ENCODE measurements around the gene ARF3. TPM values are rescaled to one million over a fixed set of nuclear protein-coding genes. Genes with fewer than 3 reads are reported as not detected.

Gene ARF3
- total and polyA plus RNA-seq, 12 donors = 30.3 to 90.8 (median 53.8) TPM

DNA sequence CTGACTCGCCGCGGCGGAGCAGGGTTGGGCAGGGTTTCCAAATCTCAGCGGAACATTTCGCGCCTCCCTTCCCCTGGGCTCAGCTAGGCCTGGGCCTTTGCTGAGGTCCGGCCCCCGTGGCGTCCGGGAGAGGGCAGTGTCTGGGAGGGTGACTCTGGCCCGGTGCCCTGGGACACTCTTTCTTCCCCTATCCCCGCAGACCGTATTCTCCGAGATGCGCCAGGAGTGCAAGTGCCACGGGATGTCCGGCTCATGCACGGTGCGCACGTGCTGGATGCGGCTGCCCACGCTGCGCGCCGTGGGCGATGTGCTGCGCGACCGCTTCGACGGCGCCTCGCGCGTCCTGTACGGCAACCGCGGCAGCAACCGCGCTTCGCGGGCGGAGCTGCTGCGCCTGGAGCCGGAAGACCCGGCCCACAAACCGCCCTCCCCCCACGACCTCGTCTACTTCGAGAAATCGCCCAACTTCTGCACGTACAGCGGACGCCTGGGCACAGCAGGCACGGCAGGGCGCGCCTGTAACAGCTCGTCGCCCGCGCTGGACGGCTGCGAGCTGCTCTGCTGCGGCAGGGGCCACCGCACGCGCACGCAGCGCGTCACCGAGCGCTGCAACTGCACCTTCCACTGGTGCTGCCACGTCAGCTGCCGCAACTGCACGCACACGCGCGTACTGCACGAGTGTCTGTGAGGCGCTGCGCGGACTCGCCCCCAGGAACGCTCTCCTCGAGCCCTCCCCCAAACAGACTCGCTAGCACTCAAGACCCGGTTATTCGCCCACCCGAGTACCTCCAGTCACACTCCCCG is 23.9 kb upstream of the ARF3 start:
- DNase-seq (no peak), ATAC-seq (peak in 4 of 8 donors; percentile 7 to 34 (median 19))
- Histone ChIP-seq H3K4me1 (peaks cover 33 to 58% (median 44%) of the 10 kb centered on the region in 9 donors), H3K27ac (peak overlapping the region in 1 of 10 donors; percentile 0), H3K27me3 (peaks cover 40 to 100% (median 84%) of the 10 kb centered on the region in 7 donors), H3K36me3 (no peaks in the 10 kb centered on the region), H3K4me3 (peak overlapping the region in 8 of 10 donors; percentile 25 to 52 (median 42)), H3K9me3 (no peaks in the 10 kb centered on the region)
- intact Hi-C loops (cut with DNase I) = loop anchor here in 3 of 10 donors (10.0 kb wide), 3 partner anchors 46 to 126 kb away; partner anchors contain the start of genes DDX23 (in 1 of the 3) and FKBP11 (in 1 of the 3)
- TF ChIP-seq, protein P1, sequence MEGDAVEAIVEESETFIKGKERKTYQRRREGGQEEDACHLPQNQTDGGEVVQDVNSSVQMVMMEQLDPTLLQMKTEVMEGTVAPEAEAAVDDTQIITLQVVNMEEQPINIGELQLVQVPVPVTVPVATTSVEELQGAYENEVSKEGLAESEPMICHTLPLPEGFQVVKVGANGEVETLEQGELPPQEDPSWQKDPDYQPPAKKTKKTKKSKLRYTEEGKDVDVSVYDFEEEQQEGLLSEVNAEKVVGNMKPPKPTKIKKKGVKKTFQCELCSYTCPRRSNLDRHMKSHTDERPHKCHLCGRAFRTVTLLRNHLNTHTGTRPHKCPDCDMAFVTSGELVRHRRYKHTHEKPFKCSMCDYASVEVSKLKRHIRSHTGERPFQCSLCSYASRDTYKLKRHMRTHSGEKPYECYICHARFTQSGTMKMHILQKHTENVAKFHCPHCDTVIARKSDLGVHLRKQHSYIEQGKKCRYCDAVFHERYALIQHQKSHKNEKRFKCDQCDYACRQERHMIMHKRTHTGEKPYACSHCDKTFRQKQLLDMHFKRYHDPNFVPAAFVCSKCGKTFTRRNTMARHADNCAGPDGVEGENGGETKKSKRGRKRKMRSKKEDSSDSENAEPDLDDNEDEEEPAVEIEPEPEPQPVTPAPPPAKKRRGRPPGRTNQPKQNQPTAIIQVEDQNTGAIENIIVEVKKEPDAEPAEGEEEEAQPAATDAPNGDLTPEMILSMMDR (IDR thresholded peaks at IDR 0.05) = peak in 5 of 9 donors; percentile 7 to 35 (median 22)
- 1 to 3% methylated on average over 91 of the region's 91 CpGs for WGBS, 2 donors

DNA sequence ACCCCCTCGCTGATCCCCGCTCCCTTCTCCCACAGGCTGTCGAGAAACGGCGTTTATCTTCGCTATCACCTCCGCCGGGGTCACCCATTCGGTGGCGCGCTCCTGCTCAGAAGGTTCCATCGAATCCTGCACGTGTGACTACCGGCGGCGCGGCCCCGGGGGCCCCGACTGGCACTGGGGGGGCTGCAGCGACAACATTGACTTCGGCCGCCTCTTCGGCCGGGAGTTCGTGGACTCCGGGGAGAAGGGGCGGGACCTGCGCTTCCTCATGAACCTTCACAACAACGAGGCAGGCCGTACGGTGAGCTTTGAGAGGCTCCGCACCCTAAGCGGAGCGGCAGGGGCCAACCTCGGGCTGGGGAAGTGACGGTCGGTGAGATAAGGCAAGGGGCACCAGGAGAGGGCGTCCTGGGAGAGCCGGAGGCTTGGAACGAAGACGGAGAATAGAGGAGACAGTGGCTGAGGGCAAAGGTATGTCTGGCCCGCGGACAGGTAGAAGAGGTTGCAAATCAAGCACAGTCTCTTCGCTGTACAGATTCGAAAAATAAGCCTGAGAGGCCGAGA is 23.2 kb upstream of the ARF3 start:
- Histone ChIP-seq H3K4me3 (peak overlapping the region; percentile 2 to 52 (median 38)), H3K36me3 (no peaks in the 10 kb centered on the region), H3K27me3 (peaks cover 40 to 100% (median 84%) of the 10 kb centered on the region in 7 donors), H3K9me3 (no peaks in the 10 kb centered on the region), H3K4me1 (peaks cover 33 to 51% (median 40%) of the 10 kb centered on the region in 9 donors), H3K27ac (peak overlapping the region in 1 of 10 donors; percentile 0)
- DNase-seq (no peak), ATAC-seq (peak in 1 of 8 donors; percentile 2)
- intact Hi-C loops (cut with DNase I) = loop anchor here in 3 of 10 donors (10.0 kb wide), 3 partner anchors 46 to 126 kb away; partner anchors contain the start of genes DDX23 (in 1 of the 3) and FKBP11 (in 1 of the 3)
- TF ChIP-seq, protein P1 (IDR thresholded peaks at IDR 0.05) = no peak
- 2 to 3% methylated on average over 46 of the region's 46 CpGs for WGBS, 2 donors

DNA sequence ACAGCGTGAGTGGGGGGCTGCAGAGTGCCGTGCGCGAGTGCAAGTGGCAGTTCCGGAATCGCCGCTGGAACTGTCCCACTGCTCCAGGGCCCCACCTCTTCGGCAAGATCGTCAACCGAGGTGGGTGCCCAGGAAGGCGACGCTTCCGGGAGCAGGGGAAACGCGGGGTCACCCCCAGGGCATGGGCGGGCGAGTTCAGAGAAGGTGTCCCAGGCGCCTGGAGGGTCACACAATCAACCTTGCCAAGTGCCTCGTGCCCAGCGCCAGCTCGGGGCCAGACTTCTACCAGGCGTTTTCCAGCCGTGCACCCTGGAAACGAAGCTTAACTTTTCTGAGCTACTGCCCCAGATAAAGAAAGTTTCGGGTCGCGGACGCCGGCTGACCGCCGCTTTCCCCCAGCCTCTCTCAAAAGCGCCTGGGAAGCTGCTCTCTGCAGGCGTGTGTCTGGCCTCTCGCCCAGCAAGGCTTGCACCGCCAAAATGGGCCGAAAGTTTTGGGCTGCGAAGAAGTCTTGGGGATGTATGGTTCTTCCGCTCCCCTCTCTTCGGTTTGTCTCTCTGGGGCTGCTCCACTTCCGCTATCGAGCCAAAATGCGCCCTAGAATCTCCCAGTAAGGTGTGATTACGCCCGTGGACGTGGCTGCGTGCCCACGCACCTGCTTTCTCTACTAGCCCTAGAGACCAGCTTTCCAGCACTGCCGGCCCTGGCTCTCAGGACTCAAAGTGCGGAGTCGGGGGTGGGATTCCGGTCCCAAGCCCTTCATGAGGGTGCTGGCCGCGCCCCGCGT is 22.5 kb upstream of the ARF3 start:
- intact Hi-C loops (cut with DNase I) = loop anchor here in 3 of 10 donors (10.0 kb wide), 3 partner anchors 45 to 125 kb away; partner anchors contain the start of genes DDX23 (in 1 of the 3) and FKBP11 (in 1 of the 3)
- H3K27me3 ChIP-seq = peaks cover 40 to 100% (median 90%) of the 10 kb centered on the region in 7 donors
- H3K27ac ChIP-seq = peak overlapping the region in 1 of 10 donors; percentile 0
- no peak for DNase-seq
- H3K4me3 ChIP-seq = peak overlapping the region; percentile 2 to 52 (median 38)
- TF ChIP-seq, protein P1 (IDR thresholded peaks at IDR 0.05) = no peak
- H3K9me3 ChIP-seq = no peaks in the 10 kb centered on the region
- H3K36me3 ChIP-seq = no peaks in the 10 kb centered on the region
- ATAC-seq = peak in 5 of 8 donors; percentile 16 to 37 (median 32)
- H3K4me1 ChIP-seq = peaks cover 33 to 44% (median 40%) of the 10 kb centered on the region in 9 donors
- WGBS, 2 donors = 1% methylated on average over 55 of the region's 55 CpGs

All from heart right ventricle (tissue), 16 donors.